PFSK-1 (cell line): ENCODE measurements around the gene TTC24.
A peak's percentile ranks its signal among the peaks of the same experiment; 100 is the strongest.

Source experiments
- FOXP2 ChIP-seq: optimal IDR thresholded peaks from 2 replicates; pipeline ENCODE3; 2011; ENCODE audit warnings: borderline replicate concordance, control low read depth, inconsistent platforms; ENCODE audit not compliant: insufficient read depth; ENCODE audit errors: extremely low read length, extremely low read depth
- POLR2AphosphoS5 ChIP-seq: IDR thresholded peaks from 2 replicates; pipeline ENCODE4 v1.6.1; 2012; ENCODE audit warnings: low read depth, mild to moderate bottlenecking, control low read depth, low read length, moderate library complexity
- SIN3A ChIP-seq: IDR thresholded peaks from 2 replicates; pipeline ENCODE4 v1.6.1; 2012; ENCODE audit warnings: mild to moderate bottlenecking, low read length, moderate library complexity, borderline replicate concordance; ENCODE audit not compliant: insufficient read depth
- TAF1 ChIP-seq: IDR thresholded peaks from 2 replicates; pipeline ENCODE4 v1.6.1; 2012; ENCODE audit warnings: low read length, control low read depth, borderline replicate concordance; ENCODE audit not compliant: insufficient read depth
- TF ChIP-seq, protein P1 (sequence below), 2 experiments: IDR thresholded peaks; 2 replicates each; pipeline versions ENCODE4 v1.6.1 to v1.8.0; 2011 to 2012; ENCODE audit warnings: low read depth in 2 of 2, low read length in 2 of 2, control low read depth in 1 of 2, inconsistent platforms in 1 of 2, mild to moderate bottlenecking in 1 of 2, moderate library complexity in 1 of 2; ENCODE audit not compliant: insufficient read depth in 1 of 2

The TTC24 gene

DNA sequence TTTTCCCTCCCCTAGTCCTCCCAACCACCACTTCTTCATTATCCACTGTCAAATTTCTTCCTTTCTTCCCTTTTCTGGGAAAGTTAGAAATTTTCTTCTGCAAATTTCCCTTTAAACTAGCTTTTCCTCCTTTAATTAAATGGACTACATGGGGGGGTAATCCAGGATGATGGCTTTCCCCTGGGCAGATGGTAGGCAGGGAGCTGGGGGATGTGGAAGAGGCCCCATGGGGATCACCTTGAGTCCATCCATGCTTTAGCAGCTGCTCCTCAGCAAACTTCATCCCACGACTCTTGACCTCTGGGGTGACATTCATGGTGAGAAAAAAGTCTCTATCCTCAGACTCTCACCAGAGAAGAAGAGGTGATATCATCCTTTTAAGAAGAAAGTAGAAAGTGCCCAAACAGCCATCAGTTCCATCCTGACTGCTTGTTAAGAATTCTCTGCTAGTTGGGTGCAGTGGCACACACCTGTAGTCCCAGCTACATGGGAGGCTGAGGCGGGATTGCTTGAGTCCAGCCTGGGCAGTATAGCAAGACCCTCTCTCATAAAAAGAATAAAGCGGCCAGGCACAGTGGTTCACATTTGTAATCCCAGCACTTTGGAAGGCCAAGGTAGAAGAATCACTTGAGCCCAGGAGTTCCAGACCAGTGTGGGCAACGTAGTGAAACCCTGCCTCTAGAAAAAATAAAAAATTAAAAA lies 19.4 kb downstream of the TTC24 start:
- TF ChIP-seq POLR2AphosphoS5 (no peak), FOXP2 (no peak), SIN3A (no peak), TAF1 (no peak)
- TF ChIP-seq, protein P1, sequence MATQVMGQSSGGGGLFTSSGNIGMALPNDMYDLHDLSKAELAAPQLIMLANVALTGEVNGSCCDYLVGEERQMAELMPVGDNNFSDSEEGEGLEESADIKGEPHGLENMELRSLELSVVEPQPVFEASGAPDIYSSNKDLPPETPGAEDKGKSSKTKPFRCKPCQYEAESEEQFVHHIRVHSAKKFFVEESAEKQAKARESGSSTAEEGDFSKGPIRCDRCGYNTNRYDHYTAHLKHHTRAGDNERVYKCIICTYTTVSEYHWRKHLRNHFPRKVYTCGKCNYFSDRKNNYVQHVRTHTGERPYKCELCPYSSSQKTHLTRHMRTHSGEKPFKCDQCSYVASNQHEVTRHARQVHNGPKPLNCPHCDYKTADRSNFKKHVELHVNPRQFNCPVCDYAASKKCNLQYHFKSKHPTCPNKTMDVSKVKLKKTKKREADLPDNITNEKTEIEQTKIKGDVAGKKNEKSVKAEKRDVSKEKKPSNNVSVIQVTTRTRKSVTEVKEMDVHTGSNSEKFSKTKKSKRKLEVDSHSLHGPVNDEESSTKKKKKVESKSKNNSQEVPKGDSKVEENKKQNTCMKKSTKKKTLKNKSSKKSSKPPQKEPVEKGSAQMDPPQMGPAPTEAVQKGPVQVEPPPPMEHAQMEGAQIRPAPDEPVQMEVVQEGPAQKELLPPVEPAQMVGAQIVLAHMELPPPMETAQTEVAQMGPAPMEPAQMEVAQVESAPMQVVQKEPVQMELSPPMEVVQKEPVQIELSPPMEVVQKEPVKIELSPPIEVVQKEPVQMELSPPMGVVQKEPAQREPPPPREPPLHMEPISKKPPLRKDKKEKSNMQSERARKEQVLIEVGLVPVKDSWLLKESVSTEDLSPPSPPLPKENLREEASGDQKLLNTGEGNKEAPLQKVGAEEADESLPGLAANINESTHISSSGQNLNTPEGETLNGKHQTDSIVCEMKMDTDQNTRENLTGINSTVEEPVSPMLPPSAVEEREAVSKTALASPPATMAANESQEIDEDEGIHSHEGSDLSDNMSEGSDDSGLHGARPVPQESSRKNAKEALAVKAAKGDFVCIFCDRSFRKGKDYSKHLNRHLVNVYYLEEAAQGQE (IDR thresholded peaks at IDR 0.05; ENCODE audit: insufficient read depth in 1 of 2, low read depth in 2 of 2, low read length in 2 of 2), result no peak

DNA sequence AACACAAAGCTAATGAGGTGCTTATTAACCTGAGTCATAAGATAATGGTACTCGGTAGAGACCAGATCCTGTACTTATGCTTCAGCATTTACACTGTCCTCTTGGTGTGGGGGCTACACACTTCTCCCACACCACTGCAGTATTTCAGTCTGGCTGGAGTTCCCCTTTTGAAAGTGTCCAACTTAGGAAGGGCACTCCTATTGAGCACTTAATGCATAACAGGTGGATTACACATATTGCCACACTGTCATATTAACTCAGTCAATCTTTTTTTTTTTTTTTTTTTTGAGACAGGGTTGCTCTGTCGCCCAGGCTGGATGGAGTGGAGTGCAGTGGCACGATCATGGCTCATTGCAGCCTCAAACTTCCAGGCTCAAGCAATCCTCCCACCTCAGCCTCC lies 20.3 kb downstream of the TTC24 start:
- TF ChIP-seq TAF1, result no peak
- TF ChIP-seq POLR2AphosphoS5, result no peak

DNA sequence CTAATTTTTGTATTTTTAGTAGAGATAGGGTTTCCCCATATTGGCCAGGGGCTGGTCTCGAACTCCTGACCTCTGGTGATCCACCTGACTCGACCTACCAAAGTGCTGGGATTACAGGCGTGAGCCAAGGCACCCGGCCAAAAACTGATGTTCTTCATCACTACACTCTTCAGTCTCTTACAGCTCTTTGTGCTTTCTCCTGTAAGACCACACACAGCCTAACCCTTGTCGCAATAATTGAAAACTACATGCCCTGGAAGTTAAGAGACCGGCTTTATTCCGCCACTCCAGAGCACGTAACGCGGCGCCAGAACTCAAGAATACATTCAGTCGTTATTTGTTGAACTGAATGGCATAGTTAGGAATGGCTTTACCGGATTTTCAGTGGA lies 21.2 kb downstream of the TTC24 start:
- TF ChIP-seq SIN3A, result no peak
- no peak for TF ChIP-seq FOXP2
- TF ChIP-seq, protein P1 (IDR thresholded peaks at IDR 0.05; ENCODE audit: insufficient read depth in 1 of 2, low read depth in 2 of 2, low read length in 2 of 2), result no peak
- no peak for TF ChIP-seq TAF1
- TF ChIP-seq POLR2AphosphoS5, result no peak

DNA sequence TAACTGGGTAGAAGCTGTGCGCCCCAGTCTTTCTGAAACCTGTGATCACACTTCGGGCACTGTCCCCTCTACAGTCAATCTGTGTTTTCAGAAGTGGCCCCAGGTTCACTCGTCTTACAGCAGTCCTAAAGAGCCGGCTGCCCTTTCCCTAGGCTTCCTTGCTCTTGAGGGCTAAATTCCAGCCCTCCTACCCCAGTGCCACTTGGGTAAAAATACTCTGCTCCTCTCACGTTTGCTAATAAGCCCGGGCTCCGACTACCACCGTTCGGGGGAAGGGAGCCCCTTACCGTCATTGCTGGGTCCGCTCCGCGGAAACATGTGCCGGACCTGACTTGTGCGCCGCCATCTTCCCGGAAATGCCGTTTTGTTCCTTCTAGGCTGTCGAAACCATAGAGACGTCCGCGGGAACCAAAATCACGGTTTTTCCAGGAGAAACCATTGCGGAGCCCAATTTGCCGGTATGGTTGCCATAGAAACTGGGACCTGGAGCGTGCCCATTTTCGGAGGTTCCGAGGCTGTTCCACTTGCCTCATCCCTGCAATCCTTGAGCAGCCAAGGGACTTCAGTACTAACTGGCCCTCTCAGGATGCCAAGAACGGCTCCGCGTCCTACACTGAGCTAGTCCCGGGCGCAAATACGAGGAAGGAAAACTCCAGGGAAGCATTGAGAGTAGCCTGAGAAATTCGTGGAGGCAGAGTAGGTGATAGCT lies 21.8 kb downstream of the TTC24 start, which contains the start of gene GPATCH4:
Gene GPATCH4, minus strand, starts transcription at position 358 of the 709 bp plus-strand sequence.
- peak; percentile 98; the same call in 1 of the 2 replicates for TF ChIP-seq SIN3A
- TF ChIP-seq FOXP2, result no peak
- TF ChIP-seq, protein P1 (IDR thresholded peaks at IDR 0.05; ENCODE audit: insufficient read depth in 1 of 2, low read depth in 2 of 2, low read length in 2 of 2), result peak in 1 of 2 experiments; percentile 66; a peak in 1 of 4 replicates
- TF ChIP-seq TAF1, result peak; percentile 96
- TF ChIP-seq POLR2AphosphoS5, result peak; percentile 94

DNA sequence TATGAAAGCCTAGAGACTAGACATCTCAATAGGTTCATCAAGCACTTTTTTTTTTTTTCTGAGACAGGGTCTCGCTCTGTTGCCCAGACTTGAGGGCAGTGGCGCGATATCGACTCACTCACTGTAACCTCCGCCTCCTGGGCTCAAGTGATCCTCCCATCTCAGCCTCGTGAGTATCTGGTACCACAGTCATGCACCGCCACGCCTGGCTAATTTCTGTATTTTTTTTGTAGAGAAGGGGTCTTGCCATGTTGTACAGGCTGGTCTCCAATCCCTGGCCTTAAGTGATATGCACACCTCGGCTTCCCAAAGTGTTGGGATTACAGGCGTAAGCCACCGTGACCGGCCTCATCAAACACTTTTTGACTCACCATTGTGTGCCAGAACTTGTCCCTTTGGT lies 22.4 kb downstream of the TTC24 start:
- no peak for TF ChIP-seq SIN3A
- TF ChIP-seq POLR2AphosphoS5, result no peak
- TF ChIP-seq, protein P1 (IDR thresholded peaks at IDR 0.05; ENCODE audit: insufficient read depth in 1 of 2, low read depth in 2 of 2, low read length in 2 of 2), result no peak
- TF ChIP-seq FOXP2, result no peak
- TF ChIP-seq TAF1, result no peak
